Activated T-cell treated with anti-CD3 and anti-CD28 coated beads for 24 hours (primary cell): ENCODE data around the gene RASA4.
"Not testable (repeated sequence)": the region's sequence is repeated elsewhere in the genome, so short reads cannot be mapped to it uniquely, and the experiment has no call there.

ENCODE experiments used
- DNase-seq: peaks from one replicate; pipeline ENCODE4 v3.0.0-alpha.2; 2020; ENCODE audit warnings: low read depth

Gene RASA4

DNA sequence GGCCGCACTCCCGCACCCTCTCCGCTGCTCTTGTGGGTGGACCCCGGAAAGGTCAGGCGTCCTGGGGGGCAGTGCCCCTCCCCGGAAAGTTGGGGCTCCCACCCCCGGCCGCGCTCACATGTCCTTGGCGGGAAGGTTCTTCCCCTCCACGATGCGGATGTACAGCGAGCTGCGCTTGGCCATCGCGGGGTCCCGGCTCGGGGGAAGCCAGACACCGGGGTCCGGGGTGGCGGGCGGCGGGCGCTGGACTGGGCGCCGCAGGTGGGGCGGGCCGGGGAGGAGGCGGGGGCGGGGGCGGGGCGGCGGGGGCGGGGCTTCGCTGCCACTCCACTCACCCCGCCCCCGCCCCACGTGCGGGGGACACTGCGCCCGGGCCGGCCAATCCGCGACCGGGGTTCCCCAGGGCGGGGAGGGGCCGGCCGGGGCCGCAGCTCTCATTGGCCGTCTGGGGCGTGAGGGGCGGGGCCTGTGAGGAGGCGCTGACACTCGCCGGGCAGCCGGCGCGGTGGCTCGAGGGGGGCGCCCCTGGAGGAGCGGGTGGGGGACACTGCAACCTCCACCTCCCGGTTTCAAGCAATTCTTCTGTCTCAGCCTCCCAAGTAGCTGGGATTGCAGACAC lies at the start of gene RASA4:
RASA4 (minus strand) TSS at position 250 of the 619 bp plus-strand sequence; CDS start at position 183, 67 bp downstream.
- DNase-seq, result peak; percentile 16

DNA sequence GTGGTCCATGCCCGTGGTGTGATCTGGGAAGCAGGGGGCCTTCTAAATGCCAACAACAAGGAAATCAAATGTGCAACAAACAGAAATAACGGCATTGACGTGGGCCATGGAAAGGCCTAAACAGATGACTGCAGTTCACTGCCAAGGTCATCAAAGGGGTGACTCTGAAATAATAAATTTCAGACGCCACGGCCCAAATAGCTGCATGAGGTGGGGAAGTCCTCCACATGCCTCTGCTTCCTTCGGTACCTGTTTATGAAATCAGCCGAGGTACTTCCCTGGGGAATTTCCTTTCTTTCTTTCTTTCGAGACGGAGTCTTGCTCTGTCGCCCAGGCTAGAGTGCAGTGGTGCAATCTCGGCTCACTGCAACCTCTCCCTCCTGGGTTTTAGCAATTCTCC lies 48.2 kb upstream of the RASA4 start:
- DNase-seq, result not testable (repeated sequence)

DNA sequence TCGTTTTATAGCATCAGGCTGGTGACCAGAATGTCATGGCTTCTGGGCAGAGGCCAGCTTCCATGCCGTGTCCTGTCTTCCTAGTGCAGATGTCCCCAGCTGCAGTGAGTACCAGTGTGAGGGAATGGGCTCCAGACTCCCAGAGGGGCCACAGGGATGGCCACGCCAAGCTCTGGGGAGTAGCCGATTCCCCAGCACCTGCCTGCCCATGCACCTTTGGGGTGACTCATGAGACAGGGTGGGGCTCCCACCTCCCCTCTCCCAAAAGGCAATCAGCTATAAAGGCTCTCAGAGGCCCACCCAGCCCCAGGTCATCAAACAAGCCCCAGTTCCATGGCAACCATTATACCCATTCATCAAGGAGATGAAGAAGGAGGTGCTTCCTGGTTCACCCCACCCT lies 33.4 kb upstream of the RASA4 start, which contains the start of gene SPDYE2B:
SPDYE2B (plus strand) TSS at position 396 of the 400 bp plus-strand sequence. CDS start 2,030 bp downstream, outside the sequence.
- not testable (repeated sequence) for DNase-seq

DNA sequence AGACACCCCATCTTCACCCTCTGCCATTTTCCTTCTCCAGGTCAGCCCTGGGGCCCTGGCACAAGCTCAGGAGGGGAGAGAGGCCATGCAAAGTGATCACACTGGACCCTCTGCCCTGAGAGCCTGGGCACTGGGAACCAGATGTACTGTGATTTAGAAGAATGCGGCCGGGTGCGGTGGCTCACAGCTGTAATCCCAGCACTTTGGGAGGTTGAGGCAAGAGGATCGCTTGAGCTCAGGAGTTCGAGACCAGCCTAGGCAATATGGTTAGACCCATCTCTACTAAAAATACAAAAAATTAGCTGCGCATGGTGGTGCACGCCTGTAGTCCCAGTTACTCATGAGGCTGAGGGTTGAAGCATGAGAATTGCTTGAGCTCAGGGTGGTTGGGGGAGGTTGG lies 31.3 kb upstream of the RASA4 start:
- DNase-seq, result not testable (repeated sequence)

DNA sequence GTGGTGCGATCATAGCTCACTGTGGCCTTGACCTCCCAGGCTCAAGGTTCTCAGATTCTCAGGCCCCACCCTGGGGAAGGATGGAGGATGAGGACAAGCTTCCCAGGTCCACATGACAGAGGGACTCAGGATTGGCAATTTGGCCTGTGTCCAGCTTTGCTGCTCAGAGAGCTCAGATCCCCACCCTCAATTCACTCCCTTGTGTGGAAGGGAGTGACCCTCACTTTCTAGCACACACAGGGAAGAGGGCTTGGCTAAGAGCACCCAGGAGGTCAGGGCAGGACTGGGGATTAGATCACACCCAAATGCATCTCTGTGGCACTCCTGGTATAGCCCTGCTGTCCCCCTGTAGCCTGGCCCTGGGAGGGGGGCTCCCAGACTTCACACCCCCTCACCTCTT lies 26.8 kb upstream of the RASA4 start:
- not testable (repeated sequence) for DNase-seq

DNA sequence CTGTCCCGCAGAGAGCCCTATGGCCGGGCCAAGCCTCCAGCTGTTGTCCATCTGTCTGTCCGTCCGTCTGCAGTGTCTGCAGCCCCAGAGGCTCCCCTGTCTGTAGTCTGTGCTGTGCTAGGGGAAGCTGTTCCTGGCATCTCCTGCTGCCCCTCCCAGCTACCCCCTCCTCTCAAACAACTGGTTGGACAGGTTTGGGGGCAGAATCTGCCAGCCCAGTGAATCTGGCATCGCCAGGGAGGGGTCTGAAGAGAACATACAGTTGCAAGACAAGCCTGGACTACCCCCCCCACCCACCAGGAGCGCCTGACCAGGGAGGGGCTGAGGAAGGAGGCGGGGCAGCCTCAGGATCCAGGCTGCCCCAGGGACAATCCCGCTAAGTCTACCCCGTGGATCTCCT lies 26.1 kb upstream of the RASA4 start, which contains the start of gene UPK3BL1:
UPK3BL1 (minus strand) TSS at position 101 of the 400 bp plus-strand sequence; CDS start at position 51, 50 bp downstream.
- not testable (repeated sequence) for DNase-seq

DNA sequence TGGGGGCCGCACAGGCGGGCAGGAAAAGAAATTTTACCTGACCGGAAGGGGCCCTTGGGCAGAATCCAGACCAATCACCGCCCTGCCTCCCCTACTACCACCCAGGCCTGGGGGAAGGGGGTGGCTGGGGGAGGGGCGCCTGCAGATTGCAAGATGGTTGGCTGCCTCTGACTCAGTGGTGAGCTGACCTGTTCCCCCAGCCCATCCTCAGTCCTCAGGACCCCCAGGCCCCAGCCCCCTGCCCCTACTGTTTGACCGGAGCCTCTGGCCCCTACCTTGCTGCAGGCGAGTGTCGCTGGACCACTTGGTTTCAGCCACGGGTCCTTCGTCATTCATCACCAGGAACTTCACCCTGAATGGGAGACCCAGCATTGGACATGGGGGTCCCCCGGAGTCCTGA lies 22.3 kb upstream of the RASA4 start:
- not testable (repeated sequence) for DNase-seq

DNA sequence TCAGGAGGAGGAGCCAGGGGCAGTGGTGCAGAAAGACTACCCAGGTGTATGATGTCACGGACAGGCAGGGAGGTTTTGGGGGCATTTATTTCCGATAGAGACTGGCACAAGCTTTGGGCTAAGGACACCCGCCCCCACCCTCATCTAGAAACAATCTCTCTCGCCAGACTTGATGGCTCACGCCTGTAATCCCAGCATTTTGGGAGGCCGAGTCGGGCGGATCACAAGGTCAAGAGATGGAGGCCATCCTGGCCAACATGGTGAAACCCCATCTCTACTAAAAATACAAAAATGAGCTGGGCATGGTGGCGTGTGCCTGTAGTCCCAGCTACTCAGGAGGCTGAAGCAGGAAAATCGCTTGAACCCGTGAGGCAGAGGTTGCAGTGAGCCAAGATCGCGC lies 20.4 kb upstream of the RASA4 start:
- DNase-seq, result not testable (repeated sequence)

DNA sequence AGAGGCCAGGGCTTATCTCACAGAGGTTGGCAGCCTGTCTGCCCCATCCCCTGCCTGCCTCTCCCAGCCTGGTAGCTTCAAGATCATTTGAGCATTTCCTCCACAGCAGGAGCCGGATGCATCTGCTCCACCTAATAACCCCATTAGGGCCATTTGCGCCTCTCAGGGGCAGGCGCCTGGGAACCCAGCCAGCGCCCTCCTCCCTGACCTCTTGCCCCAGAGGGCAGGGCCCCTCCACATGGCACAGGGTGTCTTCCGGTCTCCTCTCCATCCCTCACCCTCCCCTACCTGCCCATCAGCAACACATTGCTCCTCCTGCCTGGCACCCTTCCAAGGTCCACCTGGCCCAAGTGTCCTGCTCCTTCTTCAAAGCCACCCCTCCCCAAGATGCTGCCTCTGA lies 18.8 kb upstream of the RASA4 start:
- DNase-seq, result not testable (repeated sequence)

DNA sequence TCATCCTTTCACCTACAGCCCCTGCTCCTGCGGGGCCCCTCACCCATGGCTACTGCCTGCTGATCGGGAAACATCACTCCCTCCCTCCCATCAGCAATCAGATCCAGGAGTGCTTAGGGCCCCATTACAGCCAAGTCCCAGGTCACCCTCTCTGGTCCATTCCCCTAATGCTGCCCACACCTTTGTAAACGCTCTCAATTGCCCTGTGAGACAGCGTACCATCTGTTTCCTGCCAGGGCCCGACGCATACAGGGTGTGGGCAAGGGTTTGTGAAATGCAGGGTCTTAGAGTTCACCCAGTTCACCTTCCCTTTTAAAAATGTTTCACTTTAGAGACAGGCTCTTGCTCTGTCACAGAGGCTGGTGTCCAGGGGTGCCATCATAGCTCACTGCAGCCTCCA lies 17.7 kb upstream of the RASA4 start:
- DNase-seq, result not testable (repeated sequence)

DNA sequence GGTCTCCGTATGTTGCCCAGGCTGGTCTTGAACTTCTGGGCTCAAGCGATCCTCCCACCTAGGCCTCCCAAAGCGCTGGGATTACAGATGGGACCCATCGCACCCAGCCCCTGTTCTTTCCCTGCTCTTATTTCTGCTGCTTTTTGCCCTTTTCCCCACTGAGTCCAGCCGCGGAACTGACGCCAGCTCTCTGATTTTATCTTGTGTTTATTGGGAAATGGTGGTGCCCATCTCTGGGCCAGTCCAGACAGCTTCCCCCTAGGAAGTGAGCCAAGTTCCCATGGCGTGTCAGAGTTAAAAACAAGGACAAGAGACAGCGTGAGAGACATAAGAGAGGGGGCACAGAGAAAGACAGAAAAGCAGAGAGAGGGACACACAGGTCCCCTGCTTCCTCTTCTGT lies 14.1 kb upstream of the RASA4 start:
- not testable (repeated sequence) for DNase-seq

DNA sequence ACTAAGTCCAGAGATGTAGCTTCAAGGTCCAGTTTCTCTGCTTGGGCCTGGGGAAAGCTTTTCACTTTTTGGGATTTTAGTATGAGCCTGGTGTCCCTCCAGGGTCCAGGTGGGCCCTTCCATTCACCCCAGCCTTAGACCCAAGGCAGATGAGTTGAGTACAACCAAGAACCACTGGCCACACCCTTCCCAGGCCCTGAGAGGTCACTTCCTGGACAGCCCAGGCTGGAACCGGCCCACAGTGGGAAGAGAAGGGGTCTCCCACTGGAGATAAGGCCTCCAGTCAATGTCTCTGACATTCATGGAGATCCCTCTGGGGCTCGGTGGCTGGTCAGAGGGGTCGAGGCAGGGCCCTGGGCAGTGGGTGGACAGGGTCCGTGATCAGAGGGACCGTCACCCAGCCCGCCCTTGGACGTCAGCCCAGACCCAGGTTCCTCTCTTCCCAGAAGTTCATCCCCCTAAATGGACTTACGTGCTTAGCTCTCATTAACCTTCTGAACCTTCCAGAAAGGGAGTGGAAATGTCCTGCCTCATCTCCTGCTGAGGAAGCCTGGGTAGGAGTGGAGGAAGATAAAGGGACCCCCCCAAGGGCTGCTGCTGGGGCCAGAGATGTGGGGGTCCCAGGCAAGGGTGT lies 10.8 kb upstream of the RASA4 start:
- not testable (repeated sequence) for DNase-seq

DNA sequence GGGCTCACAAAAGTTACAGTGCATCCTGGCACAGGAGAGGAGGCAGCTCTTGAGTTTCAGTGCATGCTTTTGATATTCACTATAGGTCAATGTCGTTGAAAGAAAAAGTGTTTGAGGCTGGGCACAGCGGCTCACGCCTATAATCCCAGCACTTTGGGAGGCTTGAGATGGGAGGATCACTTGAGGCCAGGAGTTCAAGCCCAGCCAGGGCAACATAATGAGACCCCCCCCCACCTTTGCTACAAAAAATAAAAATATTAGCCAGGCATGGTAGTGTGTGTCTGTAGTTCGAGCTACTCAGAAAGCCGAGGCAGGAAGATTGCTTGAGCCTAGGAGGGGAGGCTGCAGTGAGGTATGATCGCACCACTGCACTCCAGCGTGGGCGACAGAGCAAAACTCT lies 1.6 kb upstream of the RASA4 start:
- DNase-seq, result not testable (repeated sequence)

DNA sequence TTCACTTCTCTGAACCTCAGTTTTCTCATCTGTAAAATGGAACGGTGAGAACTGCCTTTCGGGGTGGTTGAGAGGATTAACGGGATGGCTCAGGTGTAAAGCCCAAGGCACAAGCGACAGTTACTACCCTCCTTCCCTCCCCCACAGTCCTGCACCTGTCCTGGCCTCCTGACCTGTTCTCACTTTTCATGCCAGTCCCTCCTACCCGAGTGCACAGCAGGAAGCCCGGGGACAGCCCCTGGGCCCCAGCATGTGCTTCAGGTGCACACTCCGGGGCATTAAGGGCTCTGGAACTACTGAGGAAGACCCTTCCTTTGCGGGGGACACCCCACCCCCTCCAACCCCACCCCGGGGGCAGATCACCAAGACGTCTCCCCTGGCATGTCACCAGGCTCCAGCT lies 626 bp downstream of the RASA4 start:
- not testable (repeated sequence) for DNase-seq

DNA sequence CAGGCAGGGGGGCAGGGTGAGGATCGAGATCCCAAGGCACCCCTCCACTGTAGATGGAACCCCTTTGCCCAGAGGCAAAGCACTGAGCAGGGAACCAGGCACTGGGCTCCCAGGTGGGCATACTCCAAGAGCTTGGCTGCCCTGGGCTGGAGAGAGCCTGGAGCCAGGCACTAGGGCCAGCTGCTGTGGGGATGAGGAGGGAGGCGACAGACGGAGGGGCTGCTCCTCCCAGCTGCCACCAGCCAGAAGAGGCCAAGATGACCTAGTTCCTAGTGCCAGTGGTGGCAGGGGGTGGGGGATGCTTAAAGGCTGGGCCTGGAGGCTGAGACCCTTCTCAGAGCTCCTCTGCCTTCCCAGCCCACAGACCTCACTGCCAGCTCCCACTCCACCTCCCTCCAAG lies 1.7 kb downstream of the RASA4 start:
- not testable (repeated sequence) for DNase-seq

DNA sequence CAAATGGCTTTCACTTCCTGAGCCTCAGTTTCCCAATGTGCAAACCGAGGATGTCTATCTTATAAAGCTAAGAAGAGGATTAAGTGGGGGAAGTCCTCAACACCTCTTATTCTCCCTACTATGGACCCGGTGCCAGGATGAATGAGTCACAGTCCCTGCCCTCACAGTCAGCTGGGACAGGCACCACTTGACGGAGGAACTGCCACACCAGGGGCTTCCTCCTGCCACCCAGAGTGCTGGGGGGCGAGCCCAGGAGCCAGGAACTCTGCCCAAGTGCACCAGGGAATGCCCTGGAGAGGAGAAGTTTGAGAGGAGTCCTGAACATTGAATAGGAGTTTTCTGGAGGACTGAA lies 2.2 kb downstream of the RASA4 start:
- DNase-seq, result not testable (repeated sequence)

DNA sequence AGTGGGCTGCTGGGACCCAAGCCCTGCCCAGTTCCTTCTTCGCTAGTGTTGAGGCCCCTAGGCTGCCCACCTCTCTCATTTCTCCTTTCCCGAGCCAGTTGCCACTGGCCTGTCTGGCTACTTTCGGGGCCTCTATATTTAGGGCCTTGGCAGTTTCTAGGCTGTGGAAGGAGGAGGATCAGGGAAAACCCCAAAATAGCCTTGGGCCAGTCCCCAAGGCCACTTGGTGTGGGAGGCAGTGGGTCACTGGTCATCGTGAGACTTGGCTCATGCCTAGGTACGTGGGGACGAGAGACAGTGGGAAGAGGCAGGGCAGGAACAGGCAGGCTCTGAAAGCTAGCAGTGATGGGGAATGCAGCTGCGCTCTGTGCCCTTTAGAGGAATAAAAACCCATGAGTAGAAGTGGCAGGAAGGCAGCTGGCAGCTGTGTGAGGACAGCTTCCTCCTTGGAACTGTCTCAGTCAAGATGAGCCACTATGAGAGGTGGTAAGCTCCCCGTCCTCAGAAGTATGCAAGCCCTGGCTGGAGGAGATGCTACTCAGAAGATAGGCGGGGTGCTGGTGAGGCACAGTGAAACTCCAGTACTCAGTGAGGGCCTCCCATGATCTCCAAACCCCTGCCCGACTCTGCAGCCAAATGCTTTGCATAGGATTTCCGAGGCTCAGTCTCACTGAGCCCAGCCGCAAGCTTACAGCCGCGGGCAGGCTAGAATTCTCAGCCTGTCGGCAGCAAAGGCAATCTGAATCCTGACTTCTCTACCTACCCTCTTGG lies 2.8 kb downstream of the RASA4 start:
- DNase-seq, result not testable (repeated sequence)

DNA sequence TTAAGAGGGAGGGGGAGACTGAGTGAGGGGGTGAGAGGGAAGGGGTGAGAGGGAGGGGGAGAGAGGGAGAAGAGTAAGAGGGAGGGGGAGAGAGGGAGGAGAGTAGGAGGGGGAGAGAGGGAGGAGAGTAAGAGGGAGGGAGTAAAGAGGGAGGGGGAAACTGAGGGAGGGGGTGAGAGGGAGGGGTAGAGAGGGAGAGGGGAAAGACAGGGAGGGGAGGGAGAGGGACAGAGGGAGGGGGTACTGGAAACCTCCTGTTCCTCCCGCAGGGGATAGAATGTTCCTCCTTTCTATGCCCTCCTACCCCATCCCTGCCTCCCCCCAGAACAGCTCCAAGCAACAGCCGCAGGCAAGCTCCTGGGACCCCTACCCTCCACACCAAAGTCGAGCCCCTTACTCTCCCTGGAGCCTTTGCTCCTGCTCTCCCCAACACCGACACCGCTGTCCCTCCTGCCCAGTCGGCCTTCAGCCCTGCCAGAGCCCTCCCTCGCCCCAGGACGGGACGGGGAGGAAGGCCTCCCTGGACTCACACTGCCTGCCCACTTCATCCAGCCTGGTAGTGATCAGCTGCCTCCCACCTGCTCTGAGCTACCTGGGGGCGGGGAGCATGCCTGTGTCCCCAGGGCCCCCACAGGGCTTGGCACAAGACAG lies 4.8 kb downstream of the RASA4 start:
- DNase-seq, result not testable (repeated sequence)

DNA sequence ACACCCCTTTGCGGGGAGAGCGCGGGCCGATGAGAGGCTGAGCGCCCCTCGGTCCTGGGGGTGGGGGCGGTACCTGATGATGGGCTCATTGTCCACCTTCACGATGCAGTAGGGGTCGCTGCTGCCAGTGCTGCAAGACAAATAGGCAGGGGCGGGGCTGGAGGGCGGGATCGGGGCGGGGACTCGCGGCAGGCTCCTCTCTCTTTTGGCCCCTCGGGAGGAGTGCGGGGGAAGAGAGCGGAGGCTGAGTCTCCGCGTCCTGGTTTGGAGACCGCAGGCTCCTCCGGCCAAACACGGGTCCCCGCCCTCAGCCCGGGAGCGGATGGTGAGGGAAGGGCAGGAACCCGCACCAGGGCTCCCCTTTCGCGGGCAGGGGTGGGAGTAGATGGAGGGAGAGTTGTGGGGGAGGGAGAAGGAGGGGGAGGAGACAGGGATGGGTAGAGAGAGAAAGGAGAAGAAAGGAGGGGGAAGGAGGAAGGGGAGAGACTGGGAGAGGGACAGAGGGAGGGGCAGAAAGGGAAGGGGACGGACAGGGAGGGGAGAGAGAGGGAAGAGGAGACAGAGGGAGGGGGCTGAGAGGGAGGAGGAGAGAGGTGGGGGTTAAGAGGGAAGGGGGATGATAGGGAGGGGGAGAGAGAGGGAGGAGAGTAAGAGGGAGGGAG lies 5.4 kb downstream of the RASA4 start:
- DNase-seq, result not testable (repeated sequence)

DNA sequence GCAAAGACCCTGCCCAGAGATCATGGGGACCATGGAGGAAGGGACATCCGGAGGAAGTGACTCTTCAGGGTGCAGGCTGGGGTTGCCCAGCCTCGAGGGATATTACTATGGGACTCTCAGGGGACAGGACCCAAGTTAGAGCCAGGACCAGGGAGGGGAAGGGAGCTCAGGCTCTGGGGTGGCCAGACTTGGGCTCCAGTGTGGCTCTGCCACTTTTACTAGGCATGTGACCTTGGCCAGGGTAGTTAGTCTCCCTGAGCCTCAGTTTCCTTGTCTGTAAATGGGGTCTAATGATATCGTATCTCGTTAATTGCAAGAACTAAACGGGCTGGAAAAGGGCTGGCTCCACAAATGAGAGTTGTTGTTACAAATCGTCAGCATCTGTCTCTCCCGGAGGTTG lies 6.1 kb downstream of the RASA4 start:
- not testable (repeated sequence) for DNase-seq

DNA sequence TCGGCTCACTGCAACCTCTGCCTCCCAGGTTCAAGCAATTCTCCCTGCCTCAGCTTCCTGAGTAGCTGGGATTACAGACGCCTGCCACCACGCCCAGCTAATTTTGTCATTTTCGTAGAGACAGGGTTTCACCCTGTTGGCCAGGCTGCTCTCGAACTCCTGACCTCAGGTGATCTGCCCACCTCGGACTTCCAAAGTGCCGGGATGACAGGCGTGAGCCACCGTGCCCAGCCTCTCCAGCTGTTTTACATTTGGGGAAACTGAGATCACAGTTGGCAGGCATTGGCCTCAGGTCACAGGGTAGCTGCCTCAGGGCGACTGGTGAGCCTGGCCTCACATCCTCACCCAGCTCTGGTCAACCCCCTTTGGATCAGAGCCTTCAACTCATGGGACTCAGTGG lies 6.8 kb downstream of the RASA4 start:
- DNase-seq, result not testable (repeated sequence)

DNA sequence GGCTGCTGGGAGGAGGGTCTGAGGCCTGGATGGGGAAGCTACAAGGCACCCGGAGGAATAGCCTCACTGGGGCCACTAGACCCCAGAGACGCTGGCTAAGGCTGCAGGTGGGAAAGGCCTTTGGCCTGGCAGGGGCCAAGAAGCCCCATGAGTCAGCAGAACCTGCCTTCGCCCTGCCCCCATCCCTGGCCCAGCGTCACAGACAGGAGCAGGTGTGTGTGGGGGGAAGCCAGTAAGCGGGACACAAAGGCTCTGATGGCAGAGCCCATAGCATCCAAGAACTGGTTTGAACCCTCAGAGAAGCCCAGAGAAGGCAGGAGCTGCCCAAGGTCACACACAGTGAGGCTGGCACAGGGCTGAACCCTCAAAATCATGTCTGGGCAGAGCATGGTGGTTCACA lies 9.7 kb downstream of the RASA4 start:
- not testable (repeated sequence) for DNase-seq
